Testis (tissue), 2 donors: ENCODE measurements around the gene COL23A1.

Experiments
- CTCF ChIP-seq, 3 experiments: fragments of 450-650 bp in 2 of 3; fragments of 200-600 bp in 1 of 3; sonication (generic) in 1 of 3; IDR thresholded peaks; one replicate each; pipeline ENCODE4 v1.5.1; 2016 to 2019; ENCODE audit warnings: antibody characterized with exemption in 3 of 3, mild to moderate bottlenecking in 2 of 3, moderate library complexity in 1 of 3
- POLR2A ChIP-seq: fragments of 450-650 bp; IDR thresholded peaks from one replicate; pipeline ENCODE4 v1.6.1; 2017; ENCODE audit warnings: antibody characterized with exemption, mild to moderate bottlenecking, moderate library complexity

GRCh38 chr5:178626484-178627258 is 36.5 kb upstream of the COL23A1 start, which contains the start of gene CLK4:
- TF ChIP-seq POLR2A, result peak; percentile 46
- TF ChIP-seq CTCF (IDR thresholded peaks at IDR 0.05), result no peak
